ENCODE measurements around the gene CBLB. TPM values are rescaled to one million over a fixed set of nuclear protein-coding genes. Genes with fewer than 3 reads are reported as not detected.

The CBLB gene
- total RNA-seq, 6 experiments from 2014 or later = 17.6 to 22.6 (median 20.6) TPM

GRCh38 chr3:105708980-105709379 lies 159.8 kb downstream of the CBLB start:
- Mint-ChIP-seq H3K36me3 (ENCODE audit: low read depth) (peaks cover 12% of the 10 kb centered on the region), H3K27me3 (ENCODE audit: insufficient read depth) (no peaks in the 10 kb centered on the region; the same call in 1 of the 2 replicates), H3K4me1 (ENCODE audit: low read depth) (no peaks in the 10 kb centered on the region), H3K27ac (no peak overlapping the region), H3K9me3 (no peaks in the 10 kb centered on the region), H3K4me3 (no peak overlapping the region)
- TF ChIP-seq CTCF (IDR thresholded peaks at IDR 0.05) = no peak
- DNase-seq = no peak

- H3K9me3 Mint-ChIP-seq = no peaks in the 10 kb centered on the region
- no peaks in the 10 kb centered on the region; the same call in 1 of the 2 replicates for H3K27me3 Mint-ChIP-seq (ENCODE audit: insufficient read depth)
- TF ChIP-seq CTCF (IDR thresholded peaks at IDR 0.05) = no peak
- H3K4me3 Mint-ChIP-seq = no peak overlapping the region
- H3K4me1 Mint-ChIP-seq (ENCODE audit: low read depth) = no peaks in the 10 kb centered on the region
- no peak for DNase-seq
- peaks cover 24% of the 10 kb centered on the region for H3K36me3 Mint-ChIP-seq (ENCODE audit: low read depth)
- no peak overlapping the region for H3K27ac Mint-ChIP-seq
Measured at GRCh38 chr3:105707009-105707408, 161.8 kb downstream of the CBLB start.

GRCh38 chr3:105704726-105705410 lies 163.9 kb downstream of the CBLB start:
- TF ChIP-seq CTCF (IDR thresholded peaks at IDR 0.05) = no peak
- H3K4me1 Mint-ChIP-seq (ENCODE audit: low read depth) = no peaks in the 10 kb centered on the region
- peaks cover 31% of the 10 kb centered on the region for H3K36me3 Mint-ChIP-seq (ENCODE audit: low read depth)
- H3K27me3 Mint-ChIP-seq (ENCODE audit: insufficient read depth) = no peaks in the 10 kb centered on the region; the same call in 1 of the 2 replicates
- H3K9me3 Mint-ChIP-seq = no peaks in the 10 kb centered on the region
- no peak for DNase-seq
- H3K27ac Mint-ChIP-seq = no peak overlapping the region
- no peak overlapping the region for H3K4me3 Mint-ChIP-seq

GRCh38 chr3:105700575-105700974 lies 168.2 kb downstream of the CBLB start:
- H3K9me3 Mint-ChIP-seq = no peaks in the 10 kb centered on the region
- TF ChIP-seq CTCF (IDR thresholded peaks at IDR 0.05) = no peak
- H3K4me1 Mint-ChIP-seq (ENCODE audit: low read depth) = peaks cover 18% of the 10 kb centered on the region
- no peak for DNase-seq
- H3K36me3 Mint-ChIP-seq (ENCODE audit: low read depth) = peaks cover 28% of the 10 kb centered on the region
- H3K27ac Mint-ChIP-seq = no peak overlapping the region
- no peak overlapping the region for H3K4me3 Mint-ChIP-seq
- H3K27me3 Mint-ChIP-seq (ENCODE audit: insufficient read depth) = no peaks in the 10 kb centered on the region

- no peak for DNase-seq
- no peak for TF ChIP-seq CTCF (IDR thresholded peaks at IDR 0.05)
- peaks cover 15% of the 10 kb centered on the region for H3K36me3 Mint-ChIP-seq (ENCODE audit: low read depth)
- no peak overlapping the region for H3K4me3 Mint-ChIP-seq
- peaks cover 33% of the 10 kb centered on the region for H3K4me1 Mint-ChIP-seq (ENCODE audit: low read depth)
- H3K27ac Mint-ChIP-seq = no peak overlapping the region
- H3K9me3 Mint-ChIP-seq = no peaks in the 10 kb centered on the region
- no peaks in the 10 kb centered on the region; the same call in 1 of the 2 replicates for H3K27me3 Mint-ChIP-seq (ENCODE audit: insufficient read depth)
Measured at GRCh38 chr3:105691633-105692032, 177.2 kb downstream of the CBLB start.
